GM12801 (cell line): ENCODE data around the gene APOBEC2.

ENCODE experiments used
- CTCF ChIP-seq: IDR thresholded peaks from one replicate; pipeline ENCODE4 v1.5.1; 2011; ENCODE audit warnings: control low read depth; ENCODE audit not compliant: insufficient read length; ENCODE audit errors: extremely low read depth

The APOBEC2 gene

DNA sequence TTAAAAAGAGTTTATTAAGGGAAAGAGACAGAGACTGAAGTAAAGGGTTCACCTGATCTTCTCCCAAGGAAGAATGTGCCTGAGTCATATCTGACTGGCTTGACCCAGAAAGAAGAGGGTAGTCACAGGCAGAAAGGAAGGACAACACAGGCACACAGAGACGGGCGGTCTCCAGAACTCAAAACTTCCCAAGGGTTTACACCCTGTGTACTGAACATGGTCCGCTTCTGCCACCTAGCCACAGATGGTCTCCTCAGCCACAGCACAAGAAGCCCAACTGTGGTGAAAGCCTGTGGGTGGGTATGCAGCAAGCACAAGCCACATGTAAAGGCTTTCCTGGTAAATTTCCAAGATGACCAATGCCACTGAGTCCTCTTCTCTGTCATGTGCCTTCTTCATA is 31.2 kb upstream of the APOBEC2 start:
- no peak for TF ChIP-seq CTCF

DNA sequence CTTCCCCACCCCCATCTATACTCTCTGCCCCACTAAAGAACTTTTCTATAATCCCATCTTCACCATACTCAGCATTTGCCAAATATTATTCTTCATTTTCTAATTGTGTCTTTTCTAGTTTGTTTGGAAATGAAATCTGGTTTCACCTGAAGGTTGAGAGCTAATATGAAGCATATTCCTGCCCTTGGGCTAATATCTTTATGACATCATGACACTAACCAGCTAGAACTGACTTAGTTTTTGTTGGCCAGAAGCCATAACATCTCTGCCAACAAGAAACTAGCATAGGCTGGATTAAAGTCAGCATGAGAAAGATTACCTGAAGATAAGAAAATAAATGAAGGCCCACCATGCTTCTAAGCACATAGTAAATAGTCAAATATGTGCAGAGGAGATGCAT is 30.7 kb upstream of the APOBEC2 start:
- TF ChIP-seq CTCF = no peak

DNA sequence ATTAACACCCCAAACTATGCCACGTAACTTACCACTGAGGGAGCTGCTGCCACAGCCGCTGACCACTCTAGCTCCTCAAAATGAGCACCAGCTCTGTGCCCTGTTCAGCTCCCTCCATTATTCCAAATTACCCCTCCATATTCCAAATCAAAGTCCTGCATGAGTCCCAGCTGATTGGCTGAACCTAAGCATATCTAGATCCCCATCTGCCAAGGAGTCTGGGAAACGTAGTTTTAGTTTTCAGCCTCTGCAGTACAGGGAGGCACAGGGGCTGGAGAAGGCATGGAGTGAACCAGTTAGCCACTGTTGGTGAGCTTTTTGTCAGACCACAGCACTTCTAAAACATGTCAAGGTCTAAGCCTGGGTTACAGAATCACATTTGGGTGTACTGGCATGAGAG is 29.9 kb upstream of the APOBEC2 start:
- TF ChIP-seq CTCF = no peak

- TF ChIP-seq CTCF = no peak
Measured at GRCh38 chr6:41025966-41026530, 27.0 kb upstream of the APOBEC2 start.

- TF ChIP-seq CTCF = no peak
Measured at GRCh38 chr6:41027241-41027640, 25.8 kb upstream of the APOBEC2 start.

GRCh38 chr6:41027799-41028560 is 25.0 kb upstream of the APOBEC2 start:
- no peak for TF ChIP-seq CTCF

DNA sequence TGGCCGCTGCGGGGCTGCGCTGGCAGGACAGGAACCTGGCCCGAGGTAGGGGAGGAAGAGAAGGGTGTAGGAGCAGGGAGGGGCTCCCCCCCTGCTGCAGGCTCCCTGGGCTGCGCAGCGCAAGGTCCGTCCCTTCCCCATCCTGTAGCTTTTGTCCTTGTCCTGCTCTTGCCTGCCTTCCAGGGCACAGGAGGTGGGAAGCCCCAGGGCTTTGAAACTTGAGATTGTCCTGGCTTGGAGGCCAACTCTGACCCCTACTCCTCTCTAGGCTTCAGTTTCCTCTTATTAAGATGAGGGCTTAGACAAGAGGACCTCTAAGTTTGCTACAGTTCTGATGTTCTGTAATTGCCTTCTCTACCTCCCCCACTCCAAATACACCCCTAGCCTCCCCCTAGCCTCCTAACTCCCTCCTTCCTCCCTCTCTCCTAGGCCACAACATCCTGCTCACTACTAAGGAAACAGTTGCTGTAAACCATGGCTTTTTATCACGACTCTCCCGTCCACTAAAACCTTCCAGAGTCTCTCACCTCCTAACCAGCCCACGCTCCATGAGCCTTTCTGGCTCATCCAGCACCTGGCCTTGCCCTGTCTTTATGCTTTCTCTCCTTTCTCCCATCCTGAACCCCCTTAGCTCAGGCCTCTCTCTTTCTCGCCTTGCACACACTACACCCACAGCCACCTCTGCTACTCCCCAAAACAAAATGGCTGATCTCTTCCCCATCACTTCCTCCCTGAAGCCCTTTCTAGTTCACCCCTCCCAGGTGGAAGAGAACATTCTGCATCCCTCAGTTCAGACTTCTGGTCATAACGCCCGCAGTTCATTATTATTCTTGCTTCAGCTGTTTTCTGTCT is 24.2 kb upstream of the APOBEC2 start:
- no peak for TF ChIP-seq CTCF
